K562 (cell line): ENCODE results near the gene HSDL1. TPM values are rescaled to one million over a fixed set of nuclear protein-coding genes. Genes with fewer than 3 reads are reported as not detected.

Source experiments
- ELK3 ChIP-seq: fragments of 450-650 bp; formaldehyde crosslinking; IDR thresholded peaks from 2 replicates; pipeline ENCODE4 v1.4.0; 2020; ENCODE audit warnings: mild to moderate bottlenecking
- GTF3C2 ChIP-seq: IDR thresholded peaks from 3 replicates; pipeline ENCODE4 v1.6.1; 2011; ENCODE audit warnings: borderline replicate concordance, mild to moderate bottlenecking, moderate library complexity; ENCODE audit not compliant: insufficient read length; ENCODE audit errors: extremely low read depth
- HDAC1 ChIP-seq, 2 experiments: fragments of 450-650 bp; IDR thresholded peaks; 2 replicates each; pipeline ENCODE4 v1.6.1; 2016 to 2017; ENCODE audit warnings: inconsistent platforms in 1 of 2, mild to moderate bottlenecking in 1 of 2, moderate library complexity in 1 of 2
- HSF4 ChIP-seq: fragments of 250-450 bp; sonication (Bioruptor Pico); IDR thresholded peaks from 2 replicates; pipeline ENCODE4 v2.1.2; 2022; ENCODE audit warnings: mild to moderate bottlenecking, moderate library complexity, borderline replicate concordance
- KLF16 ChIP-seq: IDR thresholded peaks from 2 replicates; pipeline ENCODE4 v1.6.1; 2016; ENCODE audit warnings: antibody characterized with exemption
- NR2F6 ChIP-seq: fragments of 450-650 bp; formaldehyde crosslinking; IDR thresholded peaks from 2 replicates; pipeline ENCODE4 v1.4.0; 2020; ENCODE audit warnings: mild to moderate bottlenecking
- RHOXF2B ChIP-seq: fragments of 250-450 bp; sonication (Bioruptor Pico); conservative IDR thresholded peaks from 2 replicates; pipeline ENCODE4 v1.5.1; 2021
- SAP30 ChIP-seq: fragments of 200-600 bp; sonication (generic); IDR thresholded peaks from 2 replicates; pipeline ENCODE4 v1.6.1; 2012; ENCODE audit warnings: borderline replicate concordance, low read depth, mild to moderate bottlenecking, moderate library complexity, low read length, control low read depth, inconsistent platforms; ENCODE audit not compliant: insufficient read depth, poor library complexity, severe bottlenecking
- SMAD3 ChIP-seq: fragments of 450-650 bp; formaldehyde crosslinking; conservative IDR thresholded peaks from 2 replicates; pipeline ENCODE4 v1.4.0; 2020; ENCODE audit warnings: mild to moderate bottlenecking
- VEZF1 ChIP-seq: fragments of 200-800 bp; sonication (Bioruptor generic); IDR thresholded peaks from 2 replicates; pipeline ENCODE4 v1.6.1; 2017; ENCODE audit warnings: missing genetic modification characterization, missing compliant biosample characterization
- ZBTB7A ChIP-seq: IDR thresholded peaks from 2 replicates; pipeline ENCODE4 v1.6.1; 2011; ENCODE audit warnings: low read depth, mild to moderate bottlenecking, low read length, moderate library complexity, borderline replicate concordance; ENCODE audit not compliant: control insufficient read depth
- ZNF436 ChIP-seq: fragments of 250-450, 450-650 bp; sonication (Bioruptor Pico); formaldehyde crosslinking; IDR thresholded peaks from 2 replicates; pipeline ENCODE4 v1.7.0; 2020; ENCODE audit warnings: mild to moderate bottlenecking
- polyA plus RNA-seq, 8 experiments: library from polyadenylated mRNA; depleted of rRNA in 4 of 8; stranded (reverse) in 5 of 8; unstranded in 3 of 8; fragments of >200 nt; fragmentation: Nextera tagmentation in 2 of 8; fragmentation: Illumina TruSeq in 1 of 8; extraction: Ambion mirVana in 2 of 8; extraction: Trizol in 1 of 8; gene quantifications; 2 replicates each; pipeline versions ENCODE4 v1.2.1 to v1.2.3, GENCODE V29; 2011 to 2014; ENCODE audit warnings: inconsistent platforms in 1 of 8, missing spikeins in 1 of 8
- total RNA-seq, 7 experiments: library from RNA; depleted of rRNA in 6 of 7; stranded (reverse); fragments of >200 nt in 6 of 7; fragmentation: Illumina TruSeq in 2 of 7; extraction: Trizol in 2 of 7; gene quantifications; 2 replicates each; pipeline versions ENCODE4 v1.2.1 to v1.2.3, GENCODE V29; 2011 to 2021; ENCODE audit warnings: low replicate concordance in 1 of 7
- TF ChIP-seq, protein P1 (sequence below): fragments of 250-450 bp; sonication (Bioruptor Pico); IDR thresholded peaks from 2 replicates; pipeline ENCODE4 v1.4.0; 2020

Gene HSDL1
- total and polyA plus RNA-seq, 9 of the 15 experiments (the other 6 are each of a cell fraction or from before 2014, with no cell fraction given): 14.8 to 41.2 (median 27.7) TPM

- TF ChIP-seq GTF3C2 (peak; percentile 86), HDAC1 (IDR thresholded peaks at IDR 0.05) (peak in 1 of 2 experiments; percentile 95; a peak in 2 of 4 replicates), HSF4 (CRISPR knock-in tag) (no peak), SAP30 (peak; percentile 89), SMAD3 (0 out of 2 replicates have a peak, but pooled peaks have one; percentile 23), VEZF1 (CRISPR knock-in tag) (peak; percentile 69), KLF16 (peak; percentile 78), ZNF436 (CRISPR knock-in tag) (no peak), RHOXF2B (CRISPR knock-in tag) (no peak), ZBTB7A (peak; percentile 23; the same call in 1 of the 2 replicates), NR2F6 (no peak), ELK3 (no peak)
- TF ChIP-seq, protein P1, sequence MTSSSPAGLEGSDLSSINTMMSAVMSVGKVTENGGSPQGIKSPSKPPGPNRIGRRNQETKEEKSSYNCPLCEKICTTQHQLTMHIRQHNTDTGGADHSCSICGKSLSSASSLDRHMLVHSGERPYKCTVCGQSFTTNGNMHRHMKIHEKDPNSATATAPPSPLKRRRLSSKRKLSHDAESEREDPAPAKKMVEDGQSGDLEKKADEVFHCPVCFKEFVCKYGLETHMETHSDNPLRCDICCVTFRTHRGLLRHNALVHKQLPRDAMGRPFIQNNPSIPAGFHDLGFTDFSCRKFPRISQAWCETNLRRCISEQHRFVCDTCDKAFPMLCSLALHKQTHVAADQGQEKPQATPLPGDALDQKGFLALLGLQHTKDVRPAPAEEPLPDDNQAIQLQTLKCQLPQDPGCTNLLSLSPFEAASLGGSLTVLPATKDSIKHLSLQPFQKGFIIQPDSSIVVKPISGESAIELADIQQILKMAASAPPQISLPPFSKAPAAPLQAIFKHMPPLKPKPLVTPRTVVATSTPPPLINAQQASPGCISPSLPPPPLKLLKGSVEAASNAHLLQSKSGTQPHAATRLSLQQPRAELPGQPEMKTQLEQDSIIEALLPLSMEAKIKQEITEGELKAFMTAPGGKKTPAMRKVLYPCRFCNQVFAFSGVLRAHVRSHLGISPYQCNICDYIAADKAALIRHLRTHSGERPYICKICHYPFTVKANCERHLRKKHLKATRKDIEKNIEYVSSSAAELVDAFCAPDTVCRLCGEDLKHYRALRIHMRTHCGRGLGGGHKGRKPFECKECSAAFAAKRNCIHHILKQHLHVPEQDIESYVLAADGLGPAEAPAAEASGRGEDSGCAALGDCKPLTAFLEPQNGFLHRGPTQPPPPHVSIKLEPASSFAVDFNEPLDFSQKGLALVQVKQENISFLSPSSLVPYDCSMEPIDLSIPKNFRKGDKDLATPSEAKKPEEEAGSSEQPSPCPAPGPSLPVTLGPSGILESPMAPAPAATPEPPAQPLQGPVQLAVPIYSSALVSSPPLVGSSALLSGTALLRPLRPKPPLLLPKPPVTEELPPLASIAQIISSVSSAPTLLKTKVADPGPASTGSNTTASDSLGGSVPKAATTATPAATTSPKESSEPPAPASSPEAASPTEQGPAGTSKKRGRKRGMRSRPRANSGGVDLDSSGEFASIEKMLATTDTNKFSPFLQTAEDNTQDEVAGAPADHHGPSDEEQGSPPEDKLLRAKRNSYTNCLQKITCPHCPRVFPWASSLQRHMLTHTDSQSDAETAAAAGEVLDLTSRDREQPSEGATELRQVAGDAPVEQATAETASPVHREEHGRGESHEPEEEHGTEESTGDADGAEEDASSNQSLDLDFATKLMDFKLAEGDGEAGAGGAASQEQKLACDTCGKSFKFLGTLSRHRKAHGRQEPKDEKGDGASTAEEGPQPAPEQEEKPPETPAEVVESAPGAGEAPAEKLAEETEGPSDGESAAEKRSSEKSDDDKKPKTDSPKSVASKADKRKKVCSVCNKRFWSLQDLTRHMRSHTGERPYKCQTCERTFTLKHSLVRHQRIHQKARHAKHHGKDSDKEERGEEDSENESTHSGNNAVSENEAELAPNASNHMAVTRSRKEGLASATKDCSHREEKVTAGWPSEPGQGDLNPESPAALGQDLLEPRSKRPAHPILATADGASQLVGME (CRISPR knock-in tag): 0 out of 2 replicates have a peak, but pooled peaks have one; percentile 35
Measured at GRCh38 chr16:84186685-84187437, 41.9 kb upstream of the HSDL1 start, which contains the start of gene TAF1C (continued).
